ENCODE results near the gene TMEM242. TPM values are rescaled to one million over a fixed set of nuclear protein-coding genes. Genes with fewer than 3 reads are reported as not detected.

Gene TMEM242
- total RNA-seq, 1 donor from 2014 or later, result 19.4 TPM

GRCh38 chr6:157244175-157244574 is 79.1 kb downstream of the TMEM242 start:
- DNase-seq (ENCODE audit: missing footprints) (no peak), ATAC-seq (peak; percentile 40)
- intact Hi-C loops (cut with DNase I), result no loop called here

- intact Hi-C loops (cut with DNase I), result no loop called here
- ATAC-seq, result no peak
Observed at GRCh38 chr6:157242791-157243190, 80.5 kb downstream of the TMEM242 start.

DNA sequence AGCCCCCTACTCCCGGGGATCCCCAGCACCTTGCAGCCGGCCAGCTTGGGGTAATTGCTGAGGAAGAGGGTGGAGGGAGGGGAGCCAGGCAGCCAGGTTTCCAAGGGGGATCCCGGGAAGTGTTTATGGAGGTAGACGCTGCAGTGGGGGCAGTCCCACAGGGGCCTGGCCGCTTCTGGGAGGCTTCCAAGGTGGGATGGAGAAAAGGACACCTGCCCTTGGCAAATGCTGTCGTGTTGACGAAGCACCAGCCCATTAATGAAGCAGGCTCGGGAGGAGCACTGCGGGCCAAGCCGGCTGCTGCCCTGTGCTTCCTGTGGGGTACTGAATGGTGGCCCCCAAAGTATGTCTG is 82.4 kb downstream of the TMEM242 start:
- DNase-seq (ENCODE audit: missing footprints), result no peak
- ATAC-seq, result no peak
- intact Hi-C loops (cut with DNase I), result no loop called here

More at GRCh38 chr6:157242791-157243190, 80.5 kb downstream of the TMEM242 start:
- no peak for DNase-seq (ENCODE audit: missing footprints)

DNA sequence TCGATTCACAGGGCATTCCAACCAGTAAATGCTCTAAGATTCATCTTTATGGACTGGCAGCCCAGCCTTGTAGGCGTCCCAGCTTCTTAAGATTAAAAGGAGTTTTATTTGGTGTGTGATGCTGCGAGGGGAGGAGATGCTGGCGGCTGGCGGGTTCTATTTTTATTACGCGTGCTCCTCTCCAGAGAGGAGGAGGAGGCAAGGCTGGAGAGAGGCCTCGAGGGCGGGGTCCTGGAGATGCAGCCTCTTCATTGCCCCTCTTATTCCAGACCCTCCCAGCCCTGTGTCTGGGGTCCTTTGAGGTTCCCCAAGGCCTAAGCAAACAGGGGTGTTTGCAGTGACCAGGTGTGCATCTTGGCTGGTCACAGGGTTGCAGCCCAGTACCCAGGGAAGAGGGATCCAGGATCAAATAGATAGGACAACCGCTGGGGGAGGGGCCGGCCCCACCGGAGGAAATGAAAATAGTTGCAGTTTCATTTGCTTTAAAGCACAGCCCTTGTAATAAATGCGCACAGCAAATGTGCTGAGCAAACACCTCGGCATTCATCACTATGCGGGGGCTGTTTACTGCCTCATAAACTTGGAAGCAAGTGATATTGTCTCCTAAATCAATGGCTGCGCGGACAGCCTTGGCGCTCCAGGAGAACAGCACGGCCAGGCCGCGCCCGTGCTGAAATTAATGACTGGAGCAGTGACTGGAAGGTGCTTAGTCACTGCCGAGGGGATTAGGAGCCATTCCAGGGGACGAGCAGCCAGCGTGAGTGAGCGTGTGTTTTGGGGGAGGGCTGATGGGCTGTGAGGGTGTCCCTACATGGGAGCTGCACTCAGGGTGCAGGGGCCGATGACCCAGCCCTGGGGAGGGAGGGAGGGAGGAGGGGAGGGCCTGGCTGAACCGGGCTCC is 83.0 kb downstream of the TMEM242 start:
- no peak for DNase-seq (ENCODE audit: missing footprints)
- intact Hi-C loops (cut with DNase I), result no loop called here
- ATAC-seq, result peak; percentile 39

DNA sequence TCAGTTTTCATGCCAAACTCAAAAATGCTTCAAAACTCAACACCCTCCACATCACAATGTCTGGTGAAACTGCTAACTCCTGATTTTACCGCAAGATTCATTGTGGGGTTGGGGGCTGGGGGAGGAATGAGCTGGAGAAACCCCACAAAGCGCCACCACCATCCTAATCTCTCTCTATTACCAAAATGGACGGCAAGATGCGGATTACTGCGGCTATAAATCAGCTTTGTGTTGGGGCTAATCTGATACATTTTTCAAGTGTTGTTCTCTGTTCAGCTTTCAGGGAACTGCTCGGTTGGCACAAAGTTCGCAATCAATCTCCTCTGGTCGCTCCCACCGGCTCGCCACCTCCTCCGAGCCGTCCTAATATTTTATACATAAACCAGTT is 83.7 kb downstream of the TMEM242 start:
- DNase-seq (ENCODE audit: missing footprints), result no peak
- ATAC-seq, result no peak
- intact Hi-C loops (cut with DNase I), result no loop called here

Other genes with a start within 250 kb of the TMEM242 start
- gene ZDHHC14, start 57.7 kb upstream of the TMEM242 start, total RNA-seq, result 12.7 TPM

All from Right ventricle myocardium inferior (tissue), 1 donor.